K562 (cell line): Measurements from ENCODE around the gene SYMPK. TPM values are rescaled to one million over a fixed set of nuclear protein-coding genes. Genes with fewer than 3 reads are reported as not detected.

Source experiments
- BMI1 ChIP-seq: fragments of 150-350 bp; IDR thresholded peaks from 2 replicates; pipeline ENCODE4 v1.6.1; 2014; ENCODE audit warnings: low read length
- CTBP1 ChIP-seq: fragments of 450-650 bp; IDR thresholded peaks from 2 replicates; pipeline ENCODE4 v1.6.1; 2016; ENCODE audit warnings: borderline replicate concordance
- ERF ChIP-seq: fragments of 450-650 bp; formaldehyde crosslinking; IDR thresholded peaks from 2 replicates; pipeline ENCODE4 v1.4.0; 2020; ENCODE audit warnings: mild to moderate bottlenecking, mixed read lengths
- FUS ChIP-seq: fragments of 200-400 bp; formaldehyde crosslinking; optimal IDR thresholded peaks from 2 replicates; pipeline ENCODE3; 2017; ENCODE audit warnings: low read depth, low read length
- HNRNPUL1 ChIP-seq: fragments of 200-400 bp; formaldehyde crosslinking; IDR thresholded peaks from 2 replicates; pipeline ENCODE4 v1.6.1; 2017; ENCODE audit warnings: low read length
- NR2F6 ChIP-seq: fragments of 450-650 bp; formaldehyde crosslinking; IDR thresholded peaks from 2 replicates; pipeline ENCODE4 v1.4.0; 2020; ENCODE audit warnings: mild to moderate bottlenecking
- POLR2AphosphoS2 ChIP-seq: IDR thresholded peaks from 2 replicates; pipeline ENCODE4 v1.6.1; 2012; ENCODE audit warnings: low read length, improper control_type of control experiment
- RBM14 ChIP-seq: fragments of 200-400 bp; formaldehyde crosslinking; IDR thresholded peaks from 2 replicates; pipeline ENCODE4 v1.6.1; 2018; ENCODE audit warnings: low read depth, mild to moderate bottlenecking, low read length, moderate library complexity, borderline replicate concordance; ENCODE audit not compliant: insufficient read depth
- RHOXF2B ChIP-seq: fragments of 250-450 bp; sonication (Bioruptor Pico); conservative IDR thresholded peaks from 2 replicates; pipeline ENCODE4 v1.5.1; 2021
- SRSF7 ChIP-seq: fragments of 200-400 bp; formaldehyde crosslinking; optimal IDR thresholded peaks from 2 replicates; pipeline ENCODE3; 2017; ENCODE audit warnings: mild to moderate bottlenecking, low read depth, low read length
- polyA plus RNA-seq, 8 experiments: library from polyadenylated mRNA; depleted of rRNA in 4 of 8; stranded (reverse) in 5 of 8; unstranded in 3 of 8; fragments of >200 nt; fragmentation: Nextera tagmentation in 2 of 8; fragmentation: Illumina TruSeq in 1 of 8; extraction: Ambion mirVana in 2 of 8; extraction: Trizol in 1 of 8; gene quantifications; 2 replicates each; pipeline versions ENCODE4 v1.2.1 to v1.2.3, GENCODE V29; 2011 to 2014; ENCODE audit warnings: inconsistent platforms in 1 of 8, missing spikeins in 1 of 8
- total RNA-seq, 7 experiments: library from RNA; depleted of rRNA in 6 of 7; stranded (reverse); fragments of >200 nt in 6 of 7; fragmentation: Illumina TruSeq in 2 of 7; extraction: Trizol in 2 of 7; gene quantifications; 2 replicates each; pipeline versions ENCODE4 v1.2.1 to v1.2.3, GENCODE V29; 2011 to 2021; ENCODE audit warnings: low replicate concordance in 1 of 7
- TF ChIP-seq, protein P1 (sequence below): fragments of 450-650 bp; formaldehyde crosslinking; IDR thresholded peaks from 2 replicates; pipeline ENCODE4 v1.4.0; 2020; ENCODE audit warnings: mild to moderate bottlenecking, moderate library complexity
- TF ChIP-seq, protein P2 (sequence below): IDR thresholded peaks from 2 replicates; pipeline ENCODE4 v1.6.1; 2011; ENCODE audit warnings: borderline replicate concordance, low read depth, mild to moderate bottlenecking, moderate library complexity, low read length; ENCODE audit not compliant: insufficient read depth, poor library complexity, severe bottlenecking
- TF ChIP-seq, protein P3 (sequence below): fragments of 150-350 bp; conservative IDR thresholded peaks from 2 replicates; pipeline ENCODE4 v1.6.1; 2014; ENCODE audit warnings: low read length

SYMPK gene
- total and polyA plus RNA-seq, 9 of the 15 experiments (the other 6 are each of a cell fraction or from before 2014, with no cell fraction given), result 0.73 to 95.5 (median 58.4) TPM

DNA sequence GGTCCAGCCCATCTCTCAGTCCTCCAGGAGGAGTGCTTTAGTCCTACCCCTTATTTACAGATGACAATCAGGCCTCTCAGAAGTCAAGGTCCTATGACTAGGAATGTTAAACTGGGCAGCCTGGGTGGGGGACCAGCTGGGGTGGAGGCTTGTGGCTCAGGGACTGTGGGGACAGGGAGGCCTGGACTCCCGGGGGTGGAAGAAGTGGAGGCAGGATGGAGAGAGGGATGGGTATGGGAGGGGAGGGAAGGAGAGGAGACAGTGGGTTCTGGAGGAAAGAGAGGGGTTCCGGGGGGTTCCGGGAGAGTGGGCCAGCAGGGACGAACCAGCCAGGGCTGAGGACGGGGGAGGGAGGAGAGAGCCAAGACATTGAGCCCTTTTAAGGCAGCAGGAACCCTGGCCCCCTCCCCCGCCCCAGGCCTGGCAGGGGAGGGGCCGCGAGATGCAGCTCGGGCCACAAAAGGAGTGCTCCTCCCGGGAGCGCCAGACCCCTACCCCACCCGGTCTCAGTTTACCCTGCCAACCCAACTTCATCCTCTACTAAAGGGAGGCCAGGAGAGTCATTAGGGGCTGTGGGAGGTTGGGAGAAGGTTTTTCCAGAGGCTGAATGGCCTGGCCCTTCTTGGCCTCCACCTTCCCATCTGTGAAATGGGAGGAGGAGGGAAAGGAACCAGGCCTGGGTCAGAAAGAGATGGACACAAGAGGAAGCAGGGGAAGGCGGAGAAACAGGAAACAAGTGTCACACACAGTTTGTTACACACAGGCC, 82.3 kb downstream of the SYMPK start (continued):
- TF ChIP-seq SRSF7, result no peak
- TF ChIP-seq BMI1, result no peak
- TF ChIP-seq HNRNPUL1, result no peak
- no peak for TF ChIP-seq RBM14
- no peak for TF ChIP-seq ERF (CRISPR knock-in tag)
- TF ChIP-seq POLR2AphosphoS2, result no peak
- TF ChIP-seq NR2F6 (CRISPR knock-in tag), result no peak
- TF ChIP-seq, protein P1, sequence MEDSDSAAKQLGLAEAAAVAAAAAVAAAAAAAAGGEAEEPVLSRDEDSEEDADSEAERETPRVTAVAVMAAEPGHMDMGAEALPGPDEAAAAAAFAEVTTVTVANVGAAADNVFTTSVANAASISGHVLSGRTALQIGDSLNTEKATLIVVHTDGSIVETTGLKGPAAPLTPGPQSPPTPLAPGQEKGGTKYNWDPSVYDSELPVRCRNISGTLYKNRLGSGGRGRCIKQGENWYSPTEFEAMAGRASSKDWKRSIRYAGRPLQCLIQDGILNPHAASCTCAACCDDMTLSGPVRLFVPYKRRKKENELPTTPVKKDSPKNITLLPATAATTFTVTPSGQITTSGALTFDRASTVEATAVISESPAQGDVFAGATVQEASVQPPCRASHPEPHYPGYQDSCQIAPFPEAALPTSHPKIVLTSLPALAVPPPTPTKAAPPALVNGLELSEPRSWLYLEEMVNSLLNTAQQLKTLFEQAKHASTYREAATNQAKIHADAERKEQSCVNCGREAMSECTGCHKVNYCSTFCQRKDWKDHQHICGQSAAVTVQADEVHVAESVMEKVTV, result no peak
- no peak for TF ChIP-seq FUS
- TF ChIP-seq, protein P2, sequence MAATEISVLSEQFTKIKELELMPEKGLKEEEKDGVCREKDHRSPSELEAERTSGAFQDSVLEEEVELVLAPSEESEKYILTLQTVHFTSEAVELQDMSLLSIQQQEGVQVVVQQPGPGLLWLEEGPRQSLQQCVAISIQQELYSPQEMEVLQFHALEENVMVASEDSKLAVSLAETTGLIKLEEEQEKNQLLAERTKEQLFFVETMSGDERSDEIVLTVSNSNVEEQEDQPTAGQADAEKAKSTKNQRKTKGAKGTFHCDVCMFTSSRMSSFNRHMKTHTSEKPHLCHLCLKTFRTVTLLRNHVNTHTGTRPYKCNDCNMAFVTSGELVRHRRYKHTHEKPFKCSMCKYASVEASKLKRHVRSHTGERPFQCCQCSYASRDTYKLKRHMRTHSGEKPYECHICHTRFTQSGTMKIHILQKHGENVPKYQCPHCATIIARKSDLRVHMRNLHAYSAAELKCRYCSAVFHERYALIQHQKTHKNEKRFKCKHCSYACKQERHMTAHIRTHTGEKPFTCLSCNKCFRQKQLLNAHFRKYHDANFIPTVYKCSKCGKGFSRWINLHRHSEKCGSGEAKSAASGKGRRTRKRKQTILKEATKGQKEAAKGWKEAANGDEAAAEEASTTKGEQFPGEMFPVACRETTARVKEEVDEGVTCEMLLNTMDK, result no peak
- TF ChIP-seq RHOXF2B (CRISPR knock-in tag), result no peak
- 0 out of 2 replicates have a peak, but pooled peaks have one; percentile 20 for TF ChIP-seq CTBP1
- TF ChIP-seq, protein P3, sequence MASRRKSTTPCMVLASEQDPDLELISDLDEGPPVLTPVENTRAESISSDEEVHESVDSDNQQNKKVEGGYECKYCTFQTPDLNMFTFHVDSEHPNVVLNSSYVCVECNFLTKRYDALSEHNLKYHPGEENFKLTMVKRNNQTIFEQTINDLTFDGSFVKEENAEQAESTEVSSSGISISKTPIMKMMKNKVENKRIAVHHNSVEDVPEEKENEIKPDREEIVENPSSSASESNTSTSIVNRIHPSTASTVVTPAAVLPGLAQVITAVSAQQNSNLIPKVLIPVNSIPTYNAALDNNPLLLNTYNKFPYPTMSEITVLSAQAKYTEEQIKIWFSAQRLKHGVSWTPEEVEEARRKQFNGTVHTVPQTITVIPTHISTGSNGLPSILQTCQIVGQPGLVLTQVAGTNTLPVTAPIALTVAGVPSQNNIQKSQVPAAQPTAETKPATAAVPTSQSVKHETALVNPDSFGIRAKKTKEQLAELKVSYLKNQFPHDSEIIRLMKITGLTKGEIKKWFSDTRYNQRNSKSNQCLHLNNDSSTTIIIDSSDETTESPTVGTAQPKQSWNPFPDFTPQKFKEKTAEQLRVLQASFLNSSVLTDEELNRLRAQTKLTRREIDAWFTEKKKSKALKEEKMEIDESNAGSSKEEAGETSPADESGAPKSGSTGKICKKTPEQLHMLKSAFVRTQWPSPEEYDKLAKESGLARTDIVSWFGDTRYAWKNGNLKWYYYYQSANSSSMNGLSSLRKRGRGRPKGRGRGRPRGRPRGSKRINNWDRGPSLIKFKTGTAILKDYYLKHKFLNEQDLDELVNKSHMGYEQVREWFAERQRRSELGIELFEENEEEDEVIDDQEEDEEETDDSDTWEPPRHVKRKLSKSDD, result no peak
- TF ChIP-seq, all 486 proteins: peak for 26
